Measurements from ENCODE around the gene CCL20. TPM values are rescaled to one million over a fixed set of nuclear protein-coding genes. Genes with fewer than 3 reads are reported as not detected.
"Not testable (repeated sequence)": the region's sequence is repeated elsewhere in the genome, so short reads cannot be mapped to it uniquely, and the experiment has no call there.

The CCL20 gene
- total and polyA plus RNA-seq, 4 donors: 0.36 to 5.9 (median 1.3) TPM

DNA sequence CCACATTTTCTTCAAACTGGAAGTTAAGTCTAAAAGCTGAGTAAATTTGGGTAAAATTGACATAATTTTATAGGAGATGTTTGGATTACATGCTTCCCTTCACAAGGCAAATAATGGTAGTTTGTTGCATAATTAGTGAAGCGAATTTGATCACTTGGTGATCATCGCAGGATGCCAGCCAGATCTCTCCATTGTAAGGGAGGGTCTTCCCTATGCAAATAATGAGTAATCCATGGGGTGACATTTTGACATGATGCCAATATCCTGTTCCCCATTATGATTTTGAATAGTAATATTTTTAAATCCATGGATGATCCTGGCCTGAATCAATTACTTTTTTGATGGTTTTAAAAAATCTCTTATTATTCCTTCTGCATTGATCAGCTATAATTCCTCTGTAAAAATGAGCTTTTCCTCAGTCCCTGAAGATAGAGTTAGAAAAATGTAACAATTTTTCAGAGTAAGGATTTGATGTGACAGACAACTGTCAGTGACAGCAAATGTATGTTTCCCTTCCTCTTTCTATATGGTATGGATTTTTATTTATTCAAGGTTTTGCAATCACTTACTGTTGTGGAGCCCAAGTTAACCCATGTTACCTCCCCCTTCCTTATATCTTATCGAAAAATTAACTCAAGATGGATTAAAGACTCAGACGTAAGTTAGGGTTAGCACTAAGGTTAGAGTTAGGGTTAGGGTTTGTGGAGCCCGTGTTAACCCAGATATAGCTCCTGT is 21.4 kb downstream of the CCL20 start:
- DNase-seq (ENCODE audit: low spot score): no peak
- H3K9me3 ChIP-seq (ENCODE audit: control insufficient read depth in 4 of 4, low read length in 3 of 4): no peaks in the 10 kb centered on the region
- no peak for TF ChIP-seq TAF1 (conservative IDR thresholded peaks at IDR 0.05)
- TF ChIP-seq YY1 (IDR thresholded peaks at IDR 0.05): no peak
- TF ChIP-seq NR2F2 (IDR thresholded peaks at IDR 0.05): no peak
- TF ChIP-seq HNF4G (IDR thresholded peaks at IDR 0.05): no peak
- no peak for TF ChIP-seq FOXA1 (IDR thresholded peaks at IDR 0.05)
- TF ChIP-seq, protein P1, sequence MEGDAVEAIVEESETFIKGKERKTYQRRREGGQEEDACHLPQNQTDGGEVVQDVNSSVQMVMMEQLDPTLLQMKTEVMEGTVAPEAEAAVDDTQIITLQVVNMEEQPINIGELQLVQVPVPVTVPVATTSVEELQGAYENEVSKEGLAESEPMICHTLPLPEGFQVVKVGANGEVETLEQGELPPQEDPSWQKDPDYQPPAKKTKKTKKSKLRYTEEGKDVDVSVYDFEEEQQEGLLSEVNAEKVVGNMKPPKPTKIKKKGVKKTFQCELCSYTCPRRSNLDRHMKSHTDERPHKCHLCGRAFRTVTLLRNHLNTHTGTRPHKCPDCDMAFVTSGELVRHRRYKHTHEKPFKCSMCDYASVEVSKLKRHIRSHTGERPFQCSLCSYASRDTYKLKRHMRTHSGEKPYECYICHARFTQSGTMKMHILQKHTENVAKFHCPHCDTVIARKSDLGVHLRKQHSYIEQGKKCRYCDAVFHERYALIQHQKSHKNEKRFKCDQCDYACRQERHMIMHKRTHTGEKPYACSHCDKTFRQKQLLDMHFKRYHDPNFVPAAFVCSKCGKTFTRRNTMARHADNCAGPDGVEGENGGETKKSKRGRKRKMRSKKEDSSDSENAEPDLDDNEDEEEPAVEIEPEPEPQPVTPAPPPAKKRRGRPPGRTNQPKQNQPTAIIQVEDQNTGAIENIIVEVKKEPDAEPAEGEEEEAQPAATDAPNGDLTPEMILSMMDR (IDR thresholded peaks at IDR 0.05; ENCODE audit: low read depth, low read length, missing input control): no peak
- TF ChIP-seq GABPA (IDR thresholded peaks at IDR 0.05 in 1 of 2, conservative IDR thresholded peaks at IDR 0.05 in 1 of 2): no peak
- no peak overlapping the region for H3K27ac ChIP-seq (ENCODE audit: low read depth in 1 of 2, low read length in 2 of 2)
- H3K9ac ChIP-seq (ENCODE audit: low read depth in 1 of 2, low read length in 2 of 2): no peak overlapping the region
- 87% methylated on average over 5 of the region's 5 CpGs for WGBS
- H3K4me1 ChIP-seq (ENCODE audit: control insufficient read depth in 4 of 4, insufficient read depth in 4 of 4, low read length in 3 of 4): no peaks in the 10 kb centered on the region
- H3K4me3 ChIP-seq (ENCODE audit: low read depth in 1 of 3, low read length in 3 of 3): no peak overlapping the region
- H3K36me3 ChIP-seq (ENCODE audit: control insufficient read depth in 4 of 4, insufficient read depth in 3 of 4, low read depth in 1 of 4, low read length in 3 of 4): no peaks in the 10 kb centered on the region
- no peaks in the 10 kb centered on the region for H3K27me3 ChIP-seq (ENCODE audit: control insufficient read depth in 4 of 4, insufficient read depth in 4 of 4, low read length in 3 of 4)

DNA sequence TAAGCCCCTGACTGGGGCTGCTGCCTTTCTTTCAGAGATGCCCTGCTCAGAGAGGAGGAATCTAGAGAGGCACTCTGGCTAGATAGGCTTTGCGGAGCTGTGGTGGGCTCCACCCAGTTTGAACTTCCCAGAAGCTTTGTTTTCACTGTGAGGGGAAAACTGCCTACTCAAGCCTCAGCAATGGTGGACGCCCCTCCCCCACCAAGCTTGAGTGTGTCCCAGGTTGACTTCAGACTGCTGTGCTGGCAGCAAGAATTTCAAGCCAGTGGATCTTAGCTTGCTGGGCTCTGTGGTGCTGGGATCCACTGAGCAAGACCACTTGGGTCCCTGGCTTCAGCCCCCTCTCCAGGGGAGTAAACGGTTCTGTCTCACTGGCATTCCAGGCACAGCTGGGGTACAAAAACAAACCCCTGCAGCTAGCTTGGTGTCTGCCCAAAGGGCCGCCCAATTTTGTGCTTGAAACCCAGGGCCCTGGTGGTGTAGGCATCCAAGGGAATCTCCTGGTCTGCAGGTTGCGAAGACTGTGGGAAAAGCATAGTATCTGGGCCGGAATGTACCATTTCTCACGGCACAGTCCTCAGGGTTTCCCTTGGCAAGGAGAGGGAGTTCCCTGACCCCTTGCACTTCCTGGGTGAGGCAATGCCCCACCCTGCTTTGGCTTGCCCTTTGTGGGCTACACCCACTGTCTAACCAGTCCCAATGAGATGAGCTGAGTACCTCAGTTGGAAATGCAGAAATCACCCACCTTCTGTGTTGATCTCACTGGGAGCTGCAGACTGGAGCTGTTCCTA is 25.9 kb downstream of the CCL20 start:
- H3K9ac ChIP-seq (ENCODE audit: low read depth in 1 of 2, low read length in 2 of 2); H3K36me3 ChIP-seq (ENCODE audit: control insufficient read depth in 4 of 4, insufficient read depth in 3 of 4, low read depth in 1 of 4, low read length in 3 of 4); H3K4me1 ChIP-seq (ENCODE audit: control insufficient read depth in 4 of 4, insufficient read depth in 4 of 4, low read length in 3 of 4); H3K9me3 ChIP-seq (ENCODE audit: control insufficient read depth in 4 of 4, low read length in 3 of 4); H3K27ac ChIP-seq (ENCODE audit: low read depth in 1 of 2, low read length in 2 of 2); DNase-seq (ENCODE audit: low spot score); H3K4me3 ChIP-seq (ENCODE audit: low read depth in 1 of 3, low read length in 3 of 3); H3K27me3 ChIP-seq (ENCODE audit: control insufficient read depth in 4 of 4, insufficient read depth in 4 of 4, low read length in 3 of 4): not testable (repeated sequence)
- WGBS: 72% methylated on average over 7 of the region's 7 CpGs

DNA sequence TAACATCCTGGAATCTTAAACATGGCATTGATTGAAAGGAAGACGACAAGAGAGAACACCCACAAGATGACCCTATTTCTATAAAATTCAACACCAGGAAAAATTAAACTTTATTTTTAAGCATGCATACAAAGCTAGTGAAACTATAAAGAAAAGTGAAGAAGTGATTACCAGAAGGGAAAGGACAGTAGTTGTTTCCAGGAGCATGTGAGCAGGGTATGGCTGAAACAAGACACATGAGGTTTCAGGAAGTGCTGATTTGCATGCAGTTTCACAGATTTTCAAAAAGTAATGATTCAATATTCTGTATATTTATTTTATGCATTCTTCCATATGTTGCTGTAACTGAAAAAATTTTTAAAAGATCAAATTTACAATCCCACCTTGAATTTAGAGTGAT is 33.2 kb downstream of the CCL20 start:
- Histone ChIP-seq H3K27me3 (ENCODE audit: control insufficient read depth in 4 of 4, insufficient read depth in 4 of 4, low read length in 3 of 4) (peaks cover 0 to 3% (median 0%) of the 10 kb centered on the region in 4 donors), H3K4me1 (ENCODE audit: control insufficient read depth in 4 of 4, insufficient read depth in 4 of 4, low read length in 3 of 4) (no peaks in the 10 kb centered on the region), H3K4me3 (ENCODE audit: low read depth in 1 of 3, low read length in 3 of 3) (no peak overlapping the region), H3K27ac (ENCODE audit: low read depth in 1 of 2, low read length in 2 of 2) (no peak overlapping the region), H3K9me3 (ENCODE audit: control insufficient read depth in 4 of 4, low read length in 3 of 4) (no peaks in the 10 kb centered on the region), H3K9ac (ENCODE audit: low read depth in 1 of 2, low read length in 2 of 2) (no peak overlapping the region), H3K36me3 (ENCODE audit: control insufficient read depth in 4 of 4, insufficient read depth in 3 of 4, low read depth in 1 of 4, low read length in 3 of 4) (no peaks in the 10 kb centered on the region)
- WGBS: 88% methylated on average over 1 of the region's 1 CpG
- DNase-seq (ENCODE audit: low spot score): no peak
- TF ChIP-seq SP1 (IDR thresholded peaks at IDR 0.05): no peak
- TF ChIP-seq FOXA1 (IDR thresholded peaks at IDR 0.05): no peak
- no peak for TF ChIP-seq GABPA (IDR thresholded peaks at IDR 0.05 in 1 of 2, conservative IDR thresholded peaks at IDR 0.05 in 1 of 2)
- TF ChIP-seq, protein P1 (IDR thresholded peaks at IDR 0.05; ENCODE audit: low read depth, low read length, missing input control): no peak
- no peak for TF ChIP-seq HNF4A (conservative IDR thresholded peaks at IDR 0.05)
- no peak for TF ChIP-seq YY1 (IDR thresholded peaks at IDR 0.05)
- TF ChIP-seq, protein P2, sequence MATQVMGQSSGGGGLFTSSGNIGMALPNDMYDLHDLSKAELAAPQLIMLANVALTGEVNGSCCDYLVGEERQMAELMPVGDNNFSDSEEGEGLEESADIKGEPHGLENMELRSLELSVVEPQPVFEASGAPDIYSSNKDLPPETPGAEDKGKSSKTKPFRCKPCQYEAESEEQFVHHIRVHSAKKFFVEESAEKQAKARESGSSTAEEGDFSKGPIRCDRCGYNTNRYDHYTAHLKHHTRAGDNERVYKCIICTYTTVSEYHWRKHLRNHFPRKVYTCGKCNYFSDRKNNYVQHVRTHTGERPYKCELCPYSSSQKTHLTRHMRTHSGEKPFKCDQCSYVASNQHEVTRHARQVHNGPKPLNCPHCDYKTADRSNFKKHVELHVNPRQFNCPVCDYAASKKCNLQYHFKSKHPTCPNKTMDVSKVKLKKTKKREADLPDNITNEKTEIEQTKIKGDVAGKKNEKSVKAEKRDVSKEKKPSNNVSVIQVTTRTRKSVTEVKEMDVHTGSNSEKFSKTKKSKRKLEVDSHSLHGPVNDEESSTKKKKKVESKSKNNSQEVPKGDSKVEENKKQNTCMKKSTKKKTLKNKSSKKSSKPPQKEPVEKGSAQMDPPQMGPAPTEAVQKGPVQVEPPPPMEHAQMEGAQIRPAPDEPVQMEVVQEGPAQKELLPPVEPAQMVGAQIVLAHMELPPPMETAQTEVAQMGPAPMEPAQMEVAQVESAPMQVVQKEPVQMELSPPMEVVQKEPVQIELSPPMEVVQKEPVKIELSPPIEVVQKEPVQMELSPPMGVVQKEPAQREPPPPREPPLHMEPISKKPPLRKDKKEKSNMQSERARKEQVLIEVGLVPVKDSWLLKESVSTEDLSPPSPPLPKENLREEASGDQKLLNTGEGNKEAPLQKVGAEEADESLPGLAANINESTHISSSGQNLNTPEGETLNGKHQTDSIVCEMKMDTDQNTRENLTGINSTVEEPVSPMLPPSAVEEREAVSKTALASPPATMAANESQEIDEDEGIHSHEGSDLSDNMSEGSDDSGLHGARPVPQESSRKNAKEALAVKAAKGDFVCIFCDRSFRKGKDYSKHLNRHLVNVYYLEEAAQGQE (IDR thresholded peaks at IDR 0.05): no peak

Data from liver (tissue), 9 donors.